Right atrium auricular region (tissue), 2 donors: ENCODE data around the gene BDKRB2. TPM values are rescaled to one million over a fixed set of nuclear protein-coding genes. Genes with fewer than 3 reads are reported as not detected.

Experiments used
- DNase-seq: peaks from one replicate; pipeline ENCODE4 v3.0.0-alpha.2; 2019; ENCODE audit warnings: low spot score
- H3K27ac ChIP-seq, 2 donors: fragments of 200-600 bp; sonication (generic); 1 replicate in 1 of 2; 2 replicates in 1 of 2; pipeline ENCODE4 v1.5.1; 2016 to 2019
- H3K27me3 ChIP-seq, 2 donors: fragments of 200-600 bp; sonication (generic); one replicate each; pipeline versions ENCODE4 v1.5.1 to v1.6.0; 2017 to 2019
- H3K36me3 ChIP-seq: fragments of 200-600 bp; sonication (generic); one replicate; pipeline ENCODE4 v1.5.1; 2016
- H3K4me1 ChIP-seq, 2 donors: fragments of 200-600 bp; sonication (generic); one replicate each; pipeline versions ENCODE4 v1.5.1 to v1.6.0; 2017 to 2019
- H3K4me3 ChIP-seq, 2 donors: fragments of 200-600 bp; sonication (generic); 1 replicate in 1 of 2; 2 replicates in 1 of 2; pipeline ENCODE4 v1.5.1; 2017 to 2019; ENCODE audit warnings: mild to moderate bottlenecking in 1 of 2, moderate library complexity in 1 of 2
- H3K9me3 ChIP-seq, 2 donors: fragments of 200-600 bp; sonication (generic); one replicate each; pipeline ENCODE4 v1.5.1; 2019
- total RNA-seq, 2 donors: library from RNA; depleted of rRNA; stranded (reverse); fragments of >200 nt; gene quantifications; one replicate each; pipeline ENCODE4 v1.1.0, GENCODE V29; 2016
- TF ChIP-seq, protein P1 (sequence below), 2 donors: fragments of 200-600 bp; sonication (generic); IDR thresholded peaks; one replicate each; pipeline ENCODE4 v1.5.1; 2019; ENCODE audit warnings: antibody characterized with exemption in 2 of 2

The BDKRB2 gene
- total RNA-seq, 2 donors from 2014 or later, result 1.7 to 2.9 TPM

DNA sequence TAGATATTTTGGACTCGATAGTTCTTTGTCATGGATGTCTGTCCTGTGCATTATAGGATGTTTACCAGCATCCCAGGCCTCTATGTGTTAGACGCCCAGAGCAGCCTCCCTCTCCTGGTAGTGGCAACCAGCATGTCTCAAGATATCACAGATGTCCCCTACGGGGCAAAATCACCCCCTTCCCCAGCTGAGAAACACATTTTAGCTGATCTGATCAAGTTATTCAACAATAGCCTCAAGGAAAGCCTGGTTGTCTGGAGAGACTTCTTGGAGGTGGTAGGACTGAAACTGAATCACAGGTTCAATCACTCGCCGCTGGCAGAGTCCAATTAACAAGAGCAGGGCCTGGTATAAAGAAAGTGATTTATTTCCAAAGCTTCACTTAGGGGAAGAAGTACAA lies 69.0 kb downstream of the BDKRB2 start:
- Histone ChIP-seq H3K4me1 (no peaks in the 10 kb centered on the region), H3K27ac (no peak overlapping the region), H3K4me3 (no peak overlapping the region), H3K36me3 (no peaks in the 10 kb centered on the region), H3K9me3 (peaks cover 10 to 26% of the 10 kb centered on the region in 2 donors), H3K27me3 (no peaks in the 10 kb centered on the region)
- TF ChIP-seq, protein P1, sequence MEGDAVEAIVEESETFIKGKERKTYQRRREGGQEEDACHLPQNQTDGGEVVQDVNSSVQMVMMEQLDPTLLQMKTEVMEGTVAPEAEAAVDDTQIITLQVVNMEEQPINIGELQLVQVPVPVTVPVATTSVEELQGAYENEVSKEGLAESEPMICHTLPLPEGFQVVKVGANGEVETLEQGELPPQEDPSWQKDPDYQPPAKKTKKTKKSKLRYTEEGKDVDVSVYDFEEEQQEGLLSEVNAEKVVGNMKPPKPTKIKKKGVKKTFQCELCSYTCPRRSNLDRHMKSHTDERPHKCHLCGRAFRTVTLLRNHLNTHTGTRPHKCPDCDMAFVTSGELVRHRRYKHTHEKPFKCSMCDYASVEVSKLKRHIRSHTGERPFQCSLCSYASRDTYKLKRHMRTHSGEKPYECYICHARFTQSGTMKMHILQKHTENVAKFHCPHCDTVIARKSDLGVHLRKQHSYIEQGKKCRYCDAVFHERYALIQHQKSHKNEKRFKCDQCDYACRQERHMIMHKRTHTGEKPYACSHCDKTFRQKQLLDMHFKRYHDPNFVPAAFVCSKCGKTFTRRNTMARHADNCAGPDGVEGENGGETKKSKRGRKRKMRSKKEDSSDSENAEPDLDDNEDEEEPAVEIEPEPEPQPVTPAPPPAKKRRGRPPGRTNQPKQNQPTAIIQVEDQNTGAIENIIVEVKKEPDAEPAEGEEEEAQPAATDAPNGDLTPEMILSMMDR (IDR thresholded peaks at IDR 0.05), result no peak
- DNase-seq, result no peak

DNA sequence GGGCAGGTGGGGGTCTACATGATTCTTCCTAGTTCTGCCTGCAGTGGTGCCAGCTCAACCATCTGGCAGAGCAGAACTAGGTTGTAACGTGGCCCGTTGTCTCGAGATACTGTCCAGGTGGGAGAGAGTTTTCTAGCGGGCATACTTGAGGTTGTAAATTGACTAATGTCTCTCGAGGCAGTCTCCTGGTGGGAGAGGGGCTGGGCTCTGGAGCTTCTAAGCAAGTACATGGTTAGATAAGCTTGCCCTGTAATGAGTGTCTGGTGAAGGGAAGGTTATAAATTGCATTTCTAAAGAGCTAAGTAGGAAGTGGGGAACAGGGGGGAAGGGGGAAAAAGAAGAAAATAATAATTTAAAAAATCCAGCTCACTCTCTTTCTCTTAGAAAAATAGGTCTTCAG lies 69.5 kb downstream of the BDKRB2 start:
- Histone ChIP-seq H3K27me3 (no peaks in the 10 kb centered on the region), H3K4me3 (no peak overlapping the region), H3K9me3 (peaks cover 10 to 26% of the 10 kb centered on the region in 2 donors), H3K27ac (no peak overlapping the region), H3K4me1 (no peaks in the 10 kb centered on the region), H3K36me3 (no peaks in the 10 kb centered on the region)
- no peak for DNase-seq
- TF ChIP-seq, protein P1 (IDR thresholded peaks at IDR 0.05), result no peak

DNA sequence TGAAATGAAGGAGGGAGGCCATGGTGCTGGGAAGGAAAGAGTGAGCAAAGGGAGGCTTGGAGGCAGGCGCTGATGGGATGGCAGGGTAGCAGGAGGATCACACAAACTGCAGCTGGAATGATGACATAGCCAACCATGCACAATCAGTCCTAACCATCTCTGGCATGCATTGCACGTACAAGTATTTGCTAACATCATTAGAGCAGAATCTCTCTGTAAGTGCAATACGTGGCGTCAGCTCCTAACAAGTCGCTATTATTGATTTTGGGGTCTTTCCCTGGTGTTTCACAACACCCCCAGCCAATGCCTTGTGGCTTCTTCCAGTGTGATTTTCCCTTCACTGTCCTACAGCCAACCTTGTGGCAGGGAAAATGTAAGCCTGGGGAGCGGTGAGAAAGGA lies 69.9 kb downstream of the BDKRB2 start:
- TF ChIP-seq, protein P1 (IDR thresholded peaks at IDR 0.05), result no peak
- Histone ChIP-seq H3K36me3 (no peaks in the 10 kb centered on the region), H3K4me3 (no peak overlapping the region), H3K4me1 (no peaks in the 10 kb centered on the region), H3K9me3 (peaks cover 10 to 26% of the 10 kb centered on the region in 2 donors), H3K27me3 (no peaks in the 10 kb centered on the region), H3K27ac (no peak overlapping the region)
- no peak for DNase-seq

GRCh38 chr14:96275177-96276112 lies 70.8 kb downstream of the BDKRB2 start:
- TF ChIP-seq, protein P1 (IDR thresholded peaks at IDR 0.05), result peak; percentile 93 to 96
- no peak overlapping the region for H3K27ac ChIP-seq

DNA sequence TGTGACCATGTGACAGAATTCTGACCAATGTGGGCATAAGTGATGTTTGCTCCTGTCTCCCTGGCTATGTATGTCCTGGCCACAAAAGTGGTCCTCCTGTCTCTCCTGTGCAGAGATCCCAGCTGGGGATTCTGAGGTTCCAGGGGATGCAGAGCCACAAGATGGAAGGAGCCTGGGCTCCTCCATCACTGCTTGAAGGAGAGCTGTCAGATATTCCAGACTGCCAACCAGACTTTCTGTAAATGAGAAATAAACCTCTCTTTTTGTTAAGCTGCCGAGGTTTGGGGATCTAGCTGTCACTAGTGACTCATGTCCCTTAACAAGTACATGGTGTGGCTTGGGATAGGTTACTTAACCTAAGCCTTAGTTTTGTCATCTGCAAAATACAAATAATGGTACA lies 73.3 kb downstream of the BDKRB2 start:
- H3K4me1 ChIP-seq, result no peaks in the 10 kb centered on the region
- TF ChIP-seq, protein P1 (IDR thresholded peaks at IDR 0.05), result no peak
- H3K27me3 ChIP-seq, result no peaks in the 10 kb centered on the region
- H3K4me3 ChIP-seq, result no peak overlapping the region
- no peak for DNase-seq
- no peaks in the 10 kb centered on the region for H3K36me3 ChIP-seq
- no peak overlapping the region for H3K27ac ChIP-seq
- H3K9me3 ChIP-seq, result peaks cover 10 to 16% of the 10 kb centered on the region in 2 donors

More at GRCh38 chr14:96275177-96276112, 70.8 kb downstream of the BDKRB2 start:
- Histone ChIP-seq H3K4me3 (no peak overlapping the region), H3K36me3 (no peaks in the 10 kb centered on the region), H3K27me3 (no peaks in the 10 kb centered on the region), H3K9me3 (peaks cover 10 to 26% of the 10 kb centered on the region in 2 donors), H3K4me1 (no peaks in the 10 kb centered on the region)
- peak; percentile 76 for DNase-seq
